Activated T-helper 1 cell treated with anti-CD3 and anti-CD28 coated beads, Interleukin-2, amount 50 U/mL, for 16 hours (primary cell): ENCODE data around the gene PAFAH1B2.

Experiments
- DNase-seq, 2 donors: peaks; one replicate each; pipeline ENCODE4 v3.0.0-alpha.2; 2020; ENCODE audit warnings: low read depth in 1 of 2, low spot score in 1 of 2

PAFAH1B2 gene

GRCh38 chr11:117220568-117220967 is 76.5 kb downstream of the PAFAH1B2 start:
- DNase-seq = no peak

- no peak for DNase-seq
Measured at GRCh38 chr11:117220999-117221774, 77.1 kb downstream of the PAFAH1B2 start.

GRCh38 chr11:117221775-117222517 is 77.9 kb downstream of the PAFAH1B2 start:
- DNase-seq = no peak

GRCh38 chr11:117222991-117223740 is 79.1 kb downstream of the PAFAH1B2 start:
- DNase-seq = no peak

- DNase-seq = no peak
Measured at GRCh38 chr11:117223741-117224689, 79.9 kb downstream of the PAFAH1B2 start.

GRCh38 chr11:117225553-117226170 is 81.6 kb downstream of the PAFAH1B2 start:
- DNase-seq = no peak
